ENCODE results near the gene IPPK.
"Not testable (repeated sequence)": the region's sequence is repeated elsewhere in the genome, so short reads cannot be mapped to it uniquely, and the experiment has no call there.

The IPPK gene

GRCh38 chr9:92592946-92593861, 76.7 kb downstream of the IPPK start:
- no peak overlapping the region for H3K4me3 ChIP-seq (replicated peaks; ENCODE audit: low read depth, low read length)
- TF ChIP-seq CTCF (IDR thresholded peaks at IDR 0.05; ENCODE audit: low read depth, low read length, missing control alignments), result no peak
- DNase-seq (ENCODE audit: extremely low read depth, low read depth), result no peak

GRCh38 chr9:92592537-92592936, 77.4 kb downstream of the IPPK start:
- H3K4me3 ChIP-seq (replicated peaks; ENCODE audit: low read depth, low read length), result no peak overlapping the region
- no peak for DNase-seq (ENCODE audit: extremely low read depth, low read depth)
- TF ChIP-seq CTCF (IDR thresholded peaks at IDR 0.05; ENCODE audit: low read depth, low read length, missing control alignments), result no peak

- no peak overlapping the region for H3K4me3 ChIP-seq (replicated peaks; ENCODE audit: low read depth, low read length)
- TF ChIP-seq CTCF (IDR thresholded peaks at IDR 0.05; ENCODE audit: low read depth, low read length, missing control alignments), result no peak
- DNase-seq (ENCODE audit: extremely low read depth, low read depth), result no peak
Observed at GRCh38 chr9:92590377-92590776, 79.6 kb downstream of the IPPK start.

GRCh38 chr9:92589923-92590322, 80.0 kb downstream of the IPPK start:
- no peak overlapping the region for H3K4me3 ChIP-seq (replicated peaks; ENCODE audit: low read depth, low read length)
- no peak for DNase-seq (ENCODE audit: extremely low read depth, low read depth)
- TF ChIP-seq CTCF (IDR thresholded peaks at IDR 0.05; ENCODE audit: low read depth, low read length, missing control alignments), result no peak

GRCh38 chr9:92576175-92576574, 93.8 kb downstream of the IPPK start:
- H3K4me3 ChIP-seq (replicated peaks; ENCODE audit: low read depth, low read length), result no peak overlapping the region
- DNase-seq (ENCODE audit: extremely low read depth, low read depth), result no peak
- no peak for TF ChIP-seq CTCF (IDR thresholded peaks at IDR 0.05; ENCODE audit: low read depth, low read length, missing control alignments)

- not testable (repeated sequence) for H3K4me3 ChIP-seq (replicated peaks; ENCODE audit: low read depth, low read length); DNase-seq (ENCODE audit: extremely low read depth, low read depth)
Observed at GRCh38 chr9:92573612-92574011, 96.3 kb downstream of the IPPK start.

- not testable (repeated sequence) for H3K4me3 ChIP-seq (replicated peaks; ENCODE audit: low read depth, low read length); DNase-seq (ENCODE audit: extremely low read depth, low read depth)
Observed at GRCh38 chr9:92571871-92572270, 98.1 kb downstream of the IPPK start.

GRCh38 chr9:92564982-92565381, 104.9 kb downstream of the IPPK start:
- no peak for DNase-seq (ENCODE audit: extremely low read depth, low read depth)
- no peak overlapping the region for H3K4me3 ChIP-seq (replicated peaks; ENCODE audit: low read depth, low read length)
- TF ChIP-seq CTCF (IDR thresholded peaks at IDR 0.05; ENCODE audit: low read depth, low read length, missing control alignments), result no peak

Data from HFF-Myc (cell line).